Measurements from ENCODE around the gene EIF1B. TPM values are rescaled to one million over a fixed set of nuclear protein-coding genes. Genes with fewer than 3 reads are reported as not detected.

EIF1B gene
- total RNA-seq, 1 donor from 2014 or later = 261 TPM

DNA sequence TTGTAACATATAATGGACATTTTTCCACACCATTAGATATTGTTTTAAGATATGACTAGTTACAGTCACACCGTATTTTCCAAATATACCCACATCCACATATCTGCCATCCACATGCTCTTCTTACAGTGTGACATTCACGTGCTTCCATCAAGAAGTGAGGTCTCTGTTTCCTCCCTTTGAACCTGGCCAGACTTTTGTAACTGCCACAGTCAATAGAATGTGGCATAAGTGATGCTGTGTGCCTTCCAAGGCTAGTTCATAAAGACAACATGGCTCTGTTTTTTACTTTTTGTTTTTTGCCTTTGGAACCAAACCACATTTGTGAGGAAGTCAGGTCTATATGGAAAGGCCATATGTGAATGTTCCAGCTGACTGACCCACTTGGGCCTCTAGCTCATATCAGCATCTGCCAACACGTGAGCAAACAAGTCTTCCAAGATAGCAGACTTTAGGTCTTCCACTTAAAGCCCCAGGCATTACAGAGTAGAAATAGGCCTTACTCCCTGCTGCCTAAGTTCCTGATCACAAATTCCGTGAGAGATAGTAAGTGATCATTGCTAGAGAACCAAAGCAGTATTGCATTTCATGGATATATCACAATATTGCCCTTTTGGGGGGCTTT is 27.1 kb downstream of the EIF1B start:
- intact Hi-C loops (cut with DNase I) = loop anchor here (5.0 kb wide), 1 partner anchor 1541 kb away; no protein-coding TSS in a partner anchor
- DNase-seq (ENCODE audit: low spot score) = no peak

DNA sequence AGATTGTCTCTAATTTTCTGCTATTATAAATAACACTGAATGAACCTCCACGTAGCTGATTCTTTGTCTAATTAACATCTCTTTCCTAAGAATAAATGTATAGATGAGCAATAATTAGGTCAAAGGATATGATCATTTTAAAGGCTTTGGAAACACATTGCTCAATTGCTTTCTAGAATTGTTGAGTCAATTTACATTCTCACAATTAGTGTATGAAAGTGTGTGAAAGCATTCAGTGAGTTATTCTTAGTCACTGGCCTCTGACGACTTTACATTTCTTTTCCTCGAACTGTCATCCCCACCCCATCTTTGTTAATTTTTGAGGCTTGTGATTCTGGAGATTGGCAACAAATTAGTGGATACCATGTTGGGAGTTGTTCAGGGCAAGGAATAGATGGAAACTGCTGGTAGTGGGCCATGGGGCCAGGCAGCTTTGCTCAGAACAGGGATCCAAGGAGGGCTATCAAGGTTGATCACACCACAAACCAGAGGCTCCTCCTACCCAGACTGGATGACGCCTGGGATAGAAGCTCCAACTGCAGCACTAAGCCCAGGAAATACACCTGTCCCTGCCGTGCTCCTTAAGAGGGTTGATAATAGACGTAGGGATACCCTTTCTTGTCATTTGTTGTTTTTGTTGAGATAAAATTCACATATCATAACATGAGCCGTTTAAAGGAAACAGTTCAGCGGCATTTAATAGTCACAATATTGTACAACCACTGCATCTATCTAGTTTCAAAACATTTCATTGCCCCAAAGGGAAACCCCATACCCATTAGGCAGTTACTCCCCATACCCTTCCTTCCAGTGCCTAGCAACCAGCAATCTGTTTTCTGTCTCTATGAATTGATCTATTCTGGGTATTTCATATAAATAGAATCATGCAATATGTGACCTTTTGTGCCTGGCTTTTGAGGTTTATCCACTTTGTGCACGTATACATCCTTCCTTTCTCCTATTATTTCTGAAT is 27.9 kb downstream of the EIF1B start:
- intact Hi-C loops (cut with DNase I) = loop anchor here (5.0 kb wide), 1 partner anchor 1540 kb away; no protein-coding TSS in a partner anchor
- DNase-seq (ENCODE audit: low spot score) = no peak

DNA sequence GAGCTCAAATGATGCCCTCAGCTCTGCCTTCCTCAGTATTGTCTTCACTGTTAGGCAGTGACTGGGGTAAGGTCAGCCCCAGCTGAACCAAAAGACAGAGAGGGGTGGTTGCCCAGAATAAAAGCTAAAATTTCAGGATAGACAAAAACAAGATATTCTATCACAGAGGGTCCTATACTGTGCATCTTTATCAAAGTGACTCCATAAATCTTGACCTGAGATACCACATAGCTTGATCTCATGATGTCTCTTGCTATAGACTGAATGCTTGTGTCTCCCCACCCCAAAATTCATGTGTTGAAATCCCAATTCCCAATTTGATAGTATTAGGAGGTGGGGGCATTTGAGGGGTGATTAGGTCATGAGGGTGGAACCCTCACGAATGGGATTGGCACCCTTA is 30.4 kb downstream of the EIF1B start:
- intact Hi-C loops (cut with DNase I) = loop anchor here (5.0 kb wide), 1 partner anchor 1537 kb away; no protein-coding TSS in a partner anchor
- no peak for DNase-seq (ENCODE audit: low spot score)

DNA sequence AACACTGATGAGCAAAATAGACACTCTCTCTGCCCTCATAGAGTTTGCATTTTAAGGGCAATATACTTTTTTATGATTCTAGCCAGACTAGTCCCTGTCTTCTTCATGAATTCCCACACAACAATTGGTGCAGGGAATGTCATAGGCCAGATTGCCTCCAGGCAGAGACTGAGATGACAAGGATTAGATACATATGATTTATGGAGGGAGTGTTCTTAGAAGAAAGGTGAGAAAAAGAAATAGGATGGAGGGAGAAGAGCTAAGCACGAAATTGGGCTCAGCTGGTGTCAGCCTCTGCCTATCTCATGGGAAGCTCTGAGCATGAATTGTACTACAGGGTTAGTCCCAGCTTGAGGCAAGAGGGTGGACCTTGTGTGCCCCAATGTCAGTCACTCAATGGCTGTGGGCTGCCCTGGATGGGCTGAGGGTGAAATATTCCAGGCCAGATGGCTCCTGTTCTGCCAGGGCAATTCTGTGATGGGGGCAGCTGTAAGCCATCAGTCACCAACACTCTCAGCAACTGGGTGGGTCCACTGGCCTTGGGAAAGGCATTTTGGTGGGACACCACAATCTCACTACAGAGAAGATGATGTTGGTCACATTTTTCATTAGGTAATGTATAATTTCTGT is 31.1 kb downstream of the EIF1B start:
- intact Hi-C loops (cut with DNase I) = no loop called here
- DNase-seq (ENCODE audit: low spot score) = no peak

DNA sequence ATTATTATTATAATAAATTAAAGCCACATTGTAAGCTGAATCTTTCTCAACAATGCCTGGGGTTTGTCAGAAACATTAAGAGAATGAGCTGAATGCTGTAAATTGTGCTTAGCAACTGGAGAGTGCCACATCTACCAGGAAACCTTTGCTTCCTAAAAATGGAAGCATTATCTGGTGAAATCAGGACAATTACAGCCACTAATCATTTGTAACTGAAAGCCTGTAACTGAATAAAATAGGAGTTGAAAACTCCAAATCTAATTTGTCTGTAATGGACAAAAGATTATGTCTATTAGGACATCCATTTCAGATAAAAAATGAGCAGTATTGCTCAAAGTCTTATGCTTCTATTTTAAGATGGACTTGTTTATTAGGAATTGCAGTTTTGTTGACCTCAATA is 32.2 kb downstream of the EIF1B start:
- intact Hi-C loops (cut with DNase I) = no loop called here
- no peak for DNase-seq (ENCODE audit: low spot score)

GRCh38 chr3:40350529-40350928 is 41.0 kb downstream of the EIF1B start:
- DNase-seq (ENCODE audit: low spot score) = no peak
- intact Hi-C loops (cut with DNase I) = no loop called here

- intact Hi-C loops (cut with DNase I) = no loop called here
These were observed 45.9 kb downstream of the EIF1B start for GRCh38 chr3:40355410-40355809.

GRCh38 chr3:40358454-40358853 is 48.9 kb downstream of the EIF1B start:
- DNase-seq (ENCODE audit: low spot score) = no peak
- intact Hi-C loops (cut with DNase I) = no loop called here

More at GRCh38 chr3:40355410-40355809, 45.9 kb downstream of the EIF1B start:
- DNase-seq (ENCODE audit: low spot score) = no peak

Other genes starting within 250 kb of the EIF1B start
- 0.38 TPM for gene ENTPD3, start 77.5 kb downstream of the EIF1B start, total RNA-seq
- 748 TPM for gene RPL14, start 147.6 kb downstream of the EIF1B start, total RNA-seq
- gene ZNF619, start 167.4 kb downstream of the EIF1B start, total RNA-seq = 3.6 TPM
- 1.5 TPM for gene ZNF620, start 196.3 kb downstream of the EIF1B start, total RNA-seq
- gene ZNF621, start 215.3 kb downstream of the EIF1B start, total RNA-seq = 14.0 TPM

Measured in cardiac septum (tissue), 1 donor.